HG03066 (cell line): Measurements from ENCODE around the gene FGR.
A peak's percentile ranks its signal among the peaks of the same experiment; 100 is the strongest.
"Not testable (repeated sequence)": the region's sequence is repeated elsewhere in the genome, so short reads cannot be mapped to it uniquely, and the experiment has no call there.

Source experiments
- ATAC-seq: cut with Tn5 transposase; IDR thresholded peaks from one replicate; pipeline ENCODE4 v1.9.1; 2021; ENCODE audit warnings: low read depth; ENCODE audit not compliant: unreplicated experiment

The FGR gene

GRCh38 chr1:27634985-27635367 lies at the start of gene FGR:
TSS of gene FGR (minus strand) at chr1:27635185. CDS start at chr1:27623916, 11,269 bp downstream.
- ATAC-seq: no peak

DNA sequence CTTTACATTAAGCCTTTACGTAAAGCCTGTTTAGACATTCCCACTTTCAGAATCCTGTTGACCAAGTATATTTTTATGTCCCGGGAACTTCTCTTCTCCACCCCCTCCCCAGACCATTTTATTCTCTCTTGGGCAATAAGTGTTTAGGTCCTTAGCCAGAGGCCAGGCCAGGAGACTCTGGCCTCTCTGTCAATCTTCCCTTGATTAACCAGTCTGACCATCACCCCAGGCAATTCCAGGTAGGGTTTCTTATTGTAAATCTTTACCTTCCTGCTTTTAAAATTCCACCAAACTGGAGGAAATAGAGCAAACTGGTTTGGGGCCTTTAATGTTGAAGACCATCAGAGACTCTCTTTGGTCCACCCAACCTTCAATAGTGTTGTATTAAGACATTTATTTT lies 49.2 kb upstream of the FGR start:
- no peak for ATAC-seq

GRCh38 chr1:27682351-27682944 lies 47.5 kb upstream of the FGR start:
- ATAC-seq: no peak

GRCh38 chr1:27681580-27681979 lies 46.6 kb upstream of the FGR start:
- ATAC-seq: not testable (repeated sequence)

GRCh38 chr1:27680225-27680791 lies 45.3 kb upstream of the FGR start:
- not testable (repeated sequence) for ATAC-seq

DNA sequence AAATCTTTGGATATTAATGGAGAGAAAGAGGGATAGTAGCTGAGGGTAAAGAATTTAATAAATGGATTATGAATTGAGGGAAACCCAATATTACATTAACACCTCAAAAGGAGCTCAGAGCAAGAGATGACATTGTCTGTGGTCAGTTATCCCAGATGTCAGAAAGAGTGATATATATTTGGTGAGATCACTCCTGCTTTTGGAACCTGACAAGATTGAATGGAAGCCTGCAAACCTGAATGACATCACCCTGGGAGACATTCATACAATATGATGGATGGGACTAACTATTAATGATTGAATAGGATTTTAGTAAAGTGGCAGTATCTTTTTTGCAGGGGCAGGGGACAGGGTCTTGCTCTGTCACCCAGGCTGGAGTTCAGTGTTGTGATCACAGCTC lies 43.8 kb upstream of the FGR start:
- ATAC-seq: no peak

- ATAC-seq: no peak
These were observed 41.4 kb upstream of the FGR start for GRCh38 chr1:27676410-27676809.

DNA sequence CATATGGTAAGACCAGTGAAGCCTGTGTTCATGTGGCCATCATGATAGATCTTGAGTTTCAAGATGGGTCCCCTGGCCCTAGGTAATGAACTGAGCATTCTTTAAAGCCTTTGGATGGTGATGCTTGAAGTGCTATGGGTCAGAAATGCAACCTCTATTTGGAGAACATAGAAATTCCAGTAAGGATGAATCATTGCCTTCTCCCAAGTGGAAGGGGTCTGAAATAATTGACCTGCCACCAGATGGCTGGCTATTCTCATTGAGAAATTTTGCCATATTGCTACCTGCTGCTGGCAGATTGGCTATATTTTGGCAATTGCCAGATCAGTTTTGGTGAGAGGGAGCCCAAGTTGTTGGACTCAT lies 37.7 kb upstream of the FGR start:
- ATAC-seq: no peak

- ATAC-seq: peak; percentile 92
These were observed 37.2 kb upstream of the FGR start, which contains the start of gene IFI6 for GRCh38 chr1:27671964-27672749. TSS of gene IFI6 (minus strand) at chr1:27672192. CDS start at chr1:27669314, 2,878 bp downstream.

DNA sequence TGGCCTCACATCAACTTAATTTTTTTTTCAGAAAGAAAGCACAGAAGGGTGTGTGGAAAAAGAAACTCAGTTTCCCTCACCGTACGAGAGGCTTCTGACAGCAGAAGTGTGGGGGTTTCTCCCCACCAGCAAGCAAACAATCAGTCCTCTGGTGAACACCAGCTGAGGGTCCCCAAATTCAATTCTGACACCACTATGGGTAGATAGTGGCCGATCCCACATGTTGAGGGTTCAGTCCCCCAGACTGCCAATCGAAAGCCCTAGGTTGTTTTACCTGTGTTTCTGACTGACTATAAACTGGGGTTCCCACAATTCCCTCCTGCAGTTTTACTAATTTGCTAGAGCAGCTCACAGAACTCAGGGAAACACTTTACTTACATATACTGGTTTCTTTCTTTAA lies 34.9 kb upstream of the FGR start:
- ATAC-seq: no peak

- ATAC-seq: no peak
These were observed 34.1 kb upstream of the FGR start for GRCh38 chr1:27668808-27669723.

DNA sequence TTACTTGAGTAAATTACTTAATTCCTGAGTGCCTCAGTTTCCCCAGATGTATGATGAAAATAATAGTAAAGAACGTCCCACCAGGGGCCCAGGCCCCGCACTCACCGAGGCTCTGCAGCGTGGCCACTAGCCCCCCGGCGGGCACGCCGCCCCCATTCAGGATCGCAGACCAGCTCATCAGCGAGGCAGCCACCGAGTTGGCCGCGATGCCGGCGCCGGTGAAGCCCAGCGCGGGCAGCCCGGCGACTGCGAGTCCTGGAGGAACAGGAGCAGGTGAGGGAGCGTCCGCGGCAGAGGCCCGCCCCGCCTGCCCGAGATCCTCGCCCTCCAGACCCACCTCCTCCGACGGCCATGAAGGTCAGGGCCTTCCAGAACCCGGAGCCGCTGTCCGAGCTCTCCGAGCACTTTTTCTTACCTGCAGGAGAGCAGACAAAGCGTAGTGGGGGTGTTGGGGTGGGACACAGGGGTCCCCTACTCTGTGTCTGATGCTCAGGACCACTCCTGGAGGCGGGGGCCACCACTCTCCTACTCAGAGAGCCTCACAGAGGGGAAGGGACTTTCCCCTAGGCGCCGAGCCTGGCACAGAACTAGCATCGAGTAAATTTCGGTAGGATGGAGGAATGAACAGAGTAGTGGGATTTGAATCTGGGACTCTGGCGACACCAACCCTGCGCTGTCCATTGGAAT lies 33.3 kb upstream of the FGR start:
- ATAC-seq: no peak

- no peak for ATAC-seq
These were observed 31.8 kb upstream of the FGR start for GRCh38 chr1:27666791-27667254.

GRCh38 chr1:27666294-27666693 lies 31.3 kb upstream of the FGR start:
- no peak for ATAC-seq

GRCh38 chr1:27665016-27665651 lies 30.1 kb upstream of the FGR start:
- no peak for ATAC-seq

DNA sequence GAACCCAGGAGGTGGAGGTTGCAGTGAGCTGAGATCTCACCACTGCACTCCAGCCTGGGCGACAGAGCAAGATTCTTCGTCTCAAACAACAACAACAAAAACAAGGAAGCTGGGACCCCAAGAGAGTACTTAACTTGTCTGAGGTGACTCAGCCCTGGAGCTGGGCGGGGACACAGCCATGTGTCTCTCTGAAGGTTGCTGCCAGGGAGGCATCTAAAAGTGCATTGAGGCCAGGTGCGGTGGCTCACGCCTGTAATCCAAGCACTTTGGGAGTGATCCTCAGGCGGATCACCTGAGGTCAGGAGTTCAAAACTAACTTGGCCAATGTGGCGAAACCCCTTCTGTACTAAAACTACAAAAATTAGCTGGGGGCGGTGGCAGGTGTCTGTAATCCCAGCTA lies 29.3 kb upstream of the FGR start:
- ATAC-seq: no peak

DNA sequence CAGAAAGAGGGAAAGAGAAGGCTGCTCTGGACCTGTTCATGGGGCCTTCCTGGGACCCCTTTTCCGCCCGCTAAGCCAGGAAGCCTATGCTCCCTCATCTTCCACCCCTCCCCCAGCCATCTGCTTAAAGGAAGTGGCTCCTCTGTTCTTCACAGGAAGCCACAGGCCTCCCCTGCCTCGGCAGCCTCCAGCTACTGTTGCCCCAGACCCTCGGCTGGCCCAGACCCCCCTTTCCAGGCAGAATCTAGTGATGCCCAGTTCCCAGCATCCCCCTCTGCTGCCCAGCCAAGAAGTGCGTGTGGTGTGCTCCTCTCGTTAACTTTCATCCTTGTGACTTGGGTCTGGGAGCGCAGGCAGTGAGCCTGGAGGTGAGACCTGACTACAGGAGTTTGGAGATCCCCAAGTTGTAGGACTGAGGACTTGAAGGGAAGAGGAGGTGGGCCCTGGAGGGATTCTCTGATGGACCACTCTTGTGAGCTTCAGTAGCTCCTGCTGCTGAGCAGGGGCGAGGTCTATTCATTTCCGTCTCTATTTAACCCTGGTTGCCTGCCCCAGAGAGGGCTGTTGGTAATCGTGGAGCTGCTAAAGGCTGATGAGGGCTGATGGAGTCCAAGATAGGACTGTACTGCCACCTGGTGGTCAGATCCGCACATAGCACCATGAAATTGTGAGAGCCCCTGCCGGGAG lies 27.9 kb upstream of the FGR start:
- ATAC-seq: no peak

GRCh38 chr1:27662261-27662660 lies 27.3 kb upstream of the FGR start:
- no peak for ATAC-seq

DNA sequence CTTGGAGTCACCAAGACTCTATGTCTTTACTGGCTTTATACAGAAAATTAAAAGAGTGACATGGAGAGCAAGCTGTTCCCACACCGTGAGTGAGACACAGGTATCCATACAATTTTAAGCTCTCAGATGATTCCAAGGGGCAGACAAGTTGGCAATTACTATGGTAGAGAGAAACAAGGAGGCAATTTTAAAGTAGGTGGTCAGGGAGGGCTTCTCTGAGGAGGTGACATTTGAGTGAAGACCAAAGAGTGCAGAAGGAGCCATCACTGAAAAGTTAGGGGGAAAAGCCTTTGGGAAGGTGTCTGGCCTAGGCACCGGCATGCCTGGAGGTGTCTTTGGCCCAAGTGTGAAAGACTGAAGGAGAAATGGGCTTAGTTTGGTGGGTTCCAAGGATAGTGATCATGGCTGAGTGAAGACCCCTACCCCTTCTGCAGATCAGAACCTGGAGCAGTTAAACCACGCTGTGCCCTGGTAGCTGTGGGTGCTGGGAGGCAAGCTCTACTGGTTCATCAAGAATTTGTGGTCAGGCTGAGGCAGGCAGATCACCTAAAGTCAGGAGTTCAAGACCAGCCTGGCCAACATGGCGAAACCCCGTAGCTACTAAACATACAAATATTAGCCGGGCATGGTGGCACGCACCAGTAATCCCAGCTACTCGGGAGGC lies 26.6 kb upstream of the FGR start:
- no peak for ATAC-seq
